Measurements from ENCODE around the gene PTTG1IP2.

The PTTG1IP2 gene

DNA sequence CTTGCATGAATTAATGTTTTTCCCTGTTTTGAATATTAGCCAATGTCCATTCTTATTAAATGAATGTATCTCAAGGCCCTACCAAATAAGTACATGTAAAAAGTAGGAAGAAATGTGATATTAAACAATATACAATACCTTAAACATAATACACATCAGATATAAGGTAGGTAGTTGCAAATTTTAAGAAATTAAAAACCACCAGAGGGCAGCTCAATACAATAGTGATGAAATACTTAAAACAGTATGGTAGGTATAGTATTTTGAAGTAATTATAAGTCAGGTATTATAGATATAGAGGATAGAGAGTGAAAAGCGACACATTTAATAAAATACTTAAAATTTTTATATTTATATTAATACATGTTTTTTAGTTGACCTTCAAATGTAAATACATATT, 83.1 kb downstream of the PTTG1IP2 start:
- no peak for DNase-seq (ENCODE audit: insufficient read length, low spot score)
- no peak for FAIRE-seq

GRCh38 chr7:90560730-90561129, 91.3 kb downstream of the PTTG1IP2 start:
- DNase-seq (ENCODE audit: insufficient read length, low spot score) (no peak), FAIRE-seq (no peak)
